Thyroid gland (tissue), 4 donors: ENCODE results near the gene NSMCE4A. TPM values are rescaled to one million over a fixed set of nuclear protein-coding genes. Genes with fewer than 3 reads are reported as not detected.
"Not testable (repeated sequence)": the region's sequence is repeated elsewhere in the genome, so short reads cannot be mapped to it uniquely, and the experiment has no call there.

Experiments
- DNase-seq, 2 donors: peaks; one replicate each; pipeline ENCODE4 v3.0.0-alpha.2; 2019
- H3K27ac ChIP-seq, 3 donors: fragments of 200-600 bp; sonication (generic); 1 replicate in 2 of 3; 2 replicates in 1 of 3; pipeline ENCODE4 v1.5.1; 2016 to 2019; ENCODE audit warnings: mild to moderate bottlenecking in 1 of 3, moderate library complexity in 1 of 3
- H3K27me3 ChIP-seq: fragments of 200-600 bp; sonication (generic); one replicate; pipeline ENCODE4 v1.5.1; 2019
- H3K36me3 ChIP-seq, 2 donors: fragments of 200-600 bp; sonication (generic); one replicate each; pipeline ENCODE4 v1.5.1; 2016 to 2019
- H3K4me1 ChIP-seq, 2 donors: fragments of 200-600 bp; sonication (generic); one replicate each; pipeline ENCODE4 v1.5.1; 2017 to 2019
- H3K4me3 ChIP-seq, 3 donors: fragments of 200-600 bp; sonication (generic); replicated peaks in 1 of 3; 1 replicate in 2 of 3; 2 replicates in 1 of 3; pipeline ENCODE4 v1.5.1; 2016; ENCODE audit warnings: mild to moderate bottlenecking in 1 of 3
- H3K9me3 ChIP-seq: fragments of 200-600 bp; sonication (generic); one replicate; pipeline ENCODE4 v1.5.1; 2017
- POLR2A ChIP-seq, 2 donors: fragments of 450-650 bp; IDR thresholded peaks; one replicate each; pipeline ENCODE4 v1.6.1; 2017; ENCODE audit warnings: antibody characterized with exemption in 2 of 2, mild to moderate bottlenecking in 2 of 2, moderate library complexity in 1 of 2
- WGBS, 2 donors: methylation state at CpG; one replicate each; pipeline ENCODE4 v1.1.5; 2017; 5-methylcytosine and 5-hydroxymethylcytosine counted together
- intact Hi-C: fragments of 100-400 bp; cut with DNase I; formaldehyde crosslinking; loops from one replicate; pipeline ENCODE4 v1.15.1; 2023
- total RNA-seq, 4 donors: library from RNA; depleted of rRNA; stranded (reverse); fragments of >200 nt; gene quantifications; one replicate each; pipeline ENCODE4 v1.2.3, GENCODE V29; 2016
- TF ChIP-seq, protein P1 (sequence below), 6 experiments: fragments of 200-600 bp in 3 of 6; fragments of 450-650 bp in 3 of 6; sonication (generic) in 3 of 6; IDR thresholded peaks; one replicate each; pipeline ENCODE4 v1.5.1; 2016 to 2019; ENCODE audit warnings: antibody characterized with exemption in 6 of 6, mild to moderate bottlenecking in 2 of 6, inconsistent platforms in 1 of 6, moderate library complexity in 1 of 6

NSMCE4A gene
- total RNA-seq, 4 donors from 2014 or later, result 73.1 to 133 (median 111) TPM

DNA sequence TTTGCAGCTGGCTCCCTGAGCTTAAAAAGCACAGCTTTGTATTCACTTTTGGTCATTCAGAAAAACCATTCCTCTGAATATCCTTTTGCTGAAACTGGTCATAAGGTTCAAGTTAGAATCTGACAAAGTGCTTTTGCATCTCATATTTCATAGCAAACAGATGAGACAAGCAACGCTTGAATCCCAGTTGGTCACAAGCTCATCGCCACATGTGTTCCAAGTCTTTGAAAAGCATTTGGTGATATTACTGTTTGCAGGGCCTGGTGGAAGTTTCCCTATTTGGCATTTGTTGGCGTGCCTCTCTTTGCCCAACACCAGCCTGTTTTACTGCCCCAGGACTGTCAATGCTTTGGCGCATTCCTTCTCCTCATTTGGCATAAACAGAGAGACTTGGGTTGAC lies 24.3 kb upstream of the NSMCE4A start:
- H3K36me3 ChIP-seq, result no peaks in the 10 kb centered on the region
- DNase-seq, result no peak
- WGBS, 2 donors, result 95 to 96% methylated on average over 4 of the region's 4 CpGs
- H3K4me1 ChIP-seq, result peaks cover 12 to 18% of the 10 kb centered on the region in 2 donors
- H3K27ac ChIP-seq, result no peak overlapping the region
- H3K9me3 ChIP-seq, result no peaks in the 10 kb centered on the region
- TF ChIP-seq, protein P1, sequence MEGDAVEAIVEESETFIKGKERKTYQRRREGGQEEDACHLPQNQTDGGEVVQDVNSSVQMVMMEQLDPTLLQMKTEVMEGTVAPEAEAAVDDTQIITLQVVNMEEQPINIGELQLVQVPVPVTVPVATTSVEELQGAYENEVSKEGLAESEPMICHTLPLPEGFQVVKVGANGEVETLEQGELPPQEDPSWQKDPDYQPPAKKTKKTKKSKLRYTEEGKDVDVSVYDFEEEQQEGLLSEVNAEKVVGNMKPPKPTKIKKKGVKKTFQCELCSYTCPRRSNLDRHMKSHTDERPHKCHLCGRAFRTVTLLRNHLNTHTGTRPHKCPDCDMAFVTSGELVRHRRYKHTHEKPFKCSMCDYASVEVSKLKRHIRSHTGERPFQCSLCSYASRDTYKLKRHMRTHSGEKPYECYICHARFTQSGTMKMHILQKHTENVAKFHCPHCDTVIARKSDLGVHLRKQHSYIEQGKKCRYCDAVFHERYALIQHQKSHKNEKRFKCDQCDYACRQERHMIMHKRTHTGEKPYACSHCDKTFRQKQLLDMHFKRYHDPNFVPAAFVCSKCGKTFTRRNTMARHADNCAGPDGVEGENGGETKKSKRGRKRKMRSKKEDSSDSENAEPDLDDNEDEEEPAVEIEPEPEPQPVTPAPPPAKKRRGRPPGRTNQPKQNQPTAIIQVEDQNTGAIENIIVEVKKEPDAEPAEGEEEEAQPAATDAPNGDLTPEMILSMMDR (IDR thresholded peaks at IDR 0.05), result no peak
- H3K4me3 ChIP-seq, result no peak overlapping the region
- H3K27me3 ChIP-seq, result no peaks in the 10 kb centered on the region
- intact Hi-C loops, result no loop called here

DNA sequence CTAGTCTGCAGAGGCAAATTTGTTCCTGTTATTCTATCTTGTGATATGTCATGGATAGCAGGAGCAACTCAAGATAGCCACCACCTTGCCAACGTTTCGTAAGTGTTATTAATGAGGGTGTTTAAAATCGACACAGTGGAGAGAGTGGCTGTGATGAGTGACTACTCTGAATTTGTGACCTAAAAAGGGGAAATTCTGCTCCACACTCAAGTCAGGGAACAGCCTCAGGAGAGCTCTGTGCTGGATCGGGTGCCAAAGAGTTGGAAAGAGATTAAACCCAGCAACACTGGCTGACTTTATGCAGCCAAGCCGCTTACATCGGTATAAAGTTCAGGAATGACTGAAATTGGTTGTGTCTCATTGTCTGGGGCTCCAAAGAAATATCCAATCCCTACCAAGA lies 23.4 kb upstream of the NSMCE4A start:
- Histone ChIP-seq H3K36me3 (no peaks in the 10 kb centered on the region), H3K27ac (no peak overlapping the region), H3K27me3 (no peaks in the 10 kb centered on the region), H3K9me3 (no peaks in the 10 kb centered on the region), H3K4me3 (no peak overlapping the region), H3K4me1 (peaks cover 20 to 26% of the 10 kb centered on the region in 2 donors)
- DNase-seq, result peak in 1 of 2 donors; percentile 33
- intact Hi-C loops, result no loop called here
- no peak for TF ChIP-seq POLR2A (IDR thresholded peaks at IDR 0.05)
- TF ChIP-seq, protein P1 (IDR thresholded peaks at IDR 0.05), result no peak
- WGBS, 2 donors, result 57 to 75% methylated on average over 6 of the region's 6 CpGs

DNA sequence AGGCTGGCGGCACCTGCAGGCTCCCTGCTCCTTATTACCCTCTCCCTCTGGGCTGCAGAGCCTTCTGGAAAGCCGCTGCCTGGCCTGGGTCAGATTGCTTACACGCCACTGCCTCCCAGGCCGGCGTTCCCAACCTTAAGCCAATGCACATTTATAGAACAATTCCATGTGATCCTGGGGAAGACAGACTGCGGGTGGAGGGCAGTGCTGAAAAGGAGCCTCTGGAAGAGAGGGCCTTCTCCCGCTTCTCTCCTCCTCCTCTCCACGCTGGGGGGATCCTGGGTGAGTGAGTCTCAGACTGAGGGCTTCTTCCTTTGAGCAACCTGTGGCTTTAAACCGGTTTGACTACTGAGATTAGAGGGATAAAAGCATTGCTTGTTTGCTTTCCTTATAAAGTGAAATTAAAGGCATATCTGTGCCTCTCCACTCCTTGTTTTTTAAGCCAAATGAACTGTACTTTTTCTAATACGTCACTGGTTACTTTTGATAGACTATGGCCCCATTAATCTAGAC lies 19.5 kb upstream of the NSMCE4A start:
- Histone ChIP-seq H3K4me1 (peaks cover 40 to 48% of the 10 kb centered on the region in 2 donors), H3K9me3 (no peaks in the 10 kb centered on the region), H3K27ac (peak overlapping the region; percentile 95 to 99 (median 96)), H3K4me3 (no peak overlapping the region), H3K36me3 (no peaks in the 10 kb centered on the region), H3K27me3 (no peaks in the 10 kb centered on the region)
- WGBS, 2 donors, result 22 to 25% methylated on average over 8 to 10 of the region's 10 CpGs
- intact Hi-C loops, result no loop called here
- peak; percentile 66 to 73 for DNase-seq
- TF ChIP-seq, protein P1 (IDR thresholded peaks at IDR 0.05), result peak in 2 of 6 experiments; percentile 4 to 11
- peak in 1 of 2 donors; percentile 61 for TF ChIP-seq POLR2A (IDR thresholded peaks at IDR 0.05)

DNA sequence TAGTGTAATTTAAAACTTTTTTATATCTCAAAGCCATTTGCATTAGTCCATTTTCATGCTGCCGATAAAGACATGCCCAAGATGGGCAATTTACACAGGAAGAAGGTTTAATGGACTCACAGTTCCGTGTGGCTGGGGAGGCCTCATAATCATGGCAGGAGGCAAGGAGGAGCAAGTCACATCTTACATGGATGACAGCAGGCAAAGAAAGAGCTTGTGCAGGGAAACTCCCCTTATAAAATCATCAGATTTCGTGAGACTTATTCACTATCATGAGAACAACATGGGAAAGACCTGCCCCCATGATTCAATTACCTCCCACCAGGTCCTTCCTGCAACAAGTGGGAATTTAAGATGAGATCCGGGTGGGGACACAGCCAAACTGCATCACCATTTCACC lies 16.7 kb upstream of the NSMCE4A start:
- Histone ChIP-seq H3K4me1 (peaks cover 44 to 54% of the 10 kb centered on the region in 2 donors), H3K27ac (peak overlapping the region in 2 of 3 donors; percentile 95 to 99)
- H3K9me3 ChIP-seq, intact Hi-C loops, H3K27me3 ChIP-seq, H3K4me3 ChIP-seq, DNase-seq, H3K36me3 ChIP-seq: not testable (repeated sequence)
- WGBS, 2 donors, result 92 to 97% methylated on average over 4 of the region's 4 CpGs

DNA sequence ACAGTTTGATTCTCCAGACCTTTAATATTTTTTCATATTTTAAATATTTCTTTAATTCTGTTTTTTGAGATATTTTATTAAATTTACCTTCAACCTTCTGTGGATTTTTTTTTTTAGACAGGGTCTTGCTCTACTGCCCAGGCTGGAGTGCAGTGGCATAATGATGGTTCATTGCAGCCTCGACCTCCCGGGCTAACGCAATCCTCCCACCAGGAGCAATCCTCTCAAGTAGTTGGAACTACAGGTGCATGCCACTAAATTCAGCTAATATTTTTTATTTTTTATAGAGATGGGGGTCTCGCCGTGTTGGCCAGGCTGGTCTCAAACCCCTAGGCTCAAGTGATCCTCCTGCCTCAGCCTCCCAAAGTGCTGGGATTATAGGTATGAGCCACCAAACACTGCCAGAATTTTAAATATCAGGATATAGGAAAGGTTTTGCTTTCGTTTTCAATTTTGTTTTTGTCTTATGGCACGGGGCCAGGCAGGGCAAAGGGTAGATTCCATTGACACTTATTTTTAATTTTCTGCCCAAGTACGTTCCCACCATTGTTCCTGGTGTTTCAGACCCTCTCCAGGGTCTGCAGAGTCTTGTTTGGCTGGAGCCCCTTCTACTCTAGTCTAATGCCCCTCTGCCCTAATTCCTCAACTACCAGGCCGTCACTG lies 15.1 kb upstream of the NSMCE4A start:
- Histone ChIP-seq H3K9me3 (no peaks in the 10 kb centered on the region), H3K36me3 (no peaks in the 10 kb centered on the region), H3K4me3 (no peak overlapping the region), H3K4me1 (peaks cover 36 to 44% of the 10 kb centered on the region in 2 donors), H3K27ac (peak overlapping the region; percentile 10 to 72 (median 59)), H3K27me3 (no peaks in the 10 kb centered on the region)
- intact Hi-C loops, result no loop called here
- TF ChIP-seq, protein P1 (IDR thresholded peaks at IDR 0.05), result no peak
- TF ChIP-seq POLR2A (IDR thresholded peaks at IDR 0.05), result no peak
- WGBS, 2 donors, result 74 to 76% methylated on average over 9 of the region's 9 CpGs
- peak in 1 of 2 donors; percentile 41 for DNase-seq
